IMR-90 (cell line): ENCODE measurements around the gene TEF. TPM values are rescaled to one million over a fixed set of nuclear protein-coding genes. Genes with fewer than 3 reads are reported as not detected.

ENCODE experiments used
- ATAC-seq: fragments of 200-7000 bp; cut with Tn5 transposase; 2 replicates; pipeline ENCODE4 v1.9.1; 2020; ENCODE audit warnings: low read depth, mild to moderate bottlenecking, moderate library complexity
- BruUV-seq: library from RNA; stranded (reverse); fragments of 400-500 nt; replicated peaks from 2 replicates; lab custom pipeline; 2021; lab: Mats Ljungman, UMichigan
- CTCF ChIA-PET: fragments of 300-600 bp; formaldehyde crosslinking; extraction: SDS; loops from one replicate; lab custom pipeline; 2021; ENCODE audit warnings: antibody characterized with exemption; lab: Yijun Ruan, JAX
- POLR2A ChIA-PET: fragments of 300-600 bp; sonication (Branson Sonifier 250); formaldehyde crosslinking; loops from one replicate; lab custom pipeline; 2022; ENCODE audit warnings: antibody characterized with exemption; ENCODE audit not compliant: unreplicated experiment; lab: Charles Lee
- DNase-seq: peaks from one replicate; pipeline ENCODE4 v3.0.0; 2013
- H2AFZ ChIP-seq: replicated peaks from 2 replicates; pipeline ENCODE3; 2013; ENCODE audit warnings: low read length, mild to moderate bottlenecking; ENCODE audit not compliant: poor library complexity
- H2AK5ac ChIP-seq: 2 replicates; pipeline ENCODE4 v1.6.1; 2013; ENCODE audit warnings: low read depth, low read length, inconsistent platforms
- H2AK9ac ChIP-seq: replicated peaks from 2 replicates; pipeline ENCODE3; 2013; ENCODE audit warnings: mild to moderate bottlenecking, low read depth, low read length, moderate library complexity; ENCODE audit not compliant: poor library complexity
- H2BK120ac ChIP-seq: 2 replicates; pipeline ENCODE4 v1.6.1; 2013; ENCODE audit warnings: low read depth, low read length, inconsistent platforms
- H2BK15ac ChIP-seq: 3 replicates; pipeline ENCODE4 v1.6.1; 2013; ENCODE audit warnings: low read depth, low read length, inconsistent platforms
- H2BK20ac ChIP-seq: 2 replicates; pipeline ENCODE4 v1.6.1; 2013; ENCODE audit warnings: low read depth, mild to moderate bottlenecking, inconsistent platforms, low read length, moderate library complexity
- H2BK5ac ChIP-seq: 2 replicates; pipeline ENCODE4 v1.6.1; 2013; ENCODE audit warnings: mild to moderate bottlenecking, low read depth, low read length, inconsistent platforms; ENCODE audit not compliant: poor library complexity, severe bottlenecking
- H3K14ac ChIP-seq: replicated peaks from 2 replicates; pipeline ENCODE4 v1.6.1; 2013; ENCODE audit warnings: low read depth, low read length, inconsistent platforms
- H3K18ac ChIP-seq: 2 replicates; pipeline ENCODE4 v1.6.1; 2013; ENCODE audit warnings: low read depth, low read length, control low read depth
- H3K23ac ChIP-seq: 2 replicates; pipeline ENCODE4 v1.6.1; 2013; ENCODE audit warnings: low read depth, low read length, inconsistent platforms
- H3K27ac ChIP-seq: 2 replicates; pipeline ENCODE4 v1.5.1; 2013; ENCODE audit warnings: mild to moderate bottlenecking, control low read depth, low read length; ENCODE audit not compliant: insufficient read depth
- H3K27me3 ChIP-seq: 2 replicates; pipeline ENCODE4 v1.6.1; 2013; ENCODE audit warnings: low read length; ENCODE audit not compliant: control insufficient read depth, insufficient read depth
- H3K36me3 ChIP-seq: 2 replicates; pipeline ENCODE4 v1.6.1; 2013; ENCODE audit warnings: low read length, mixed read lengths; ENCODE audit not compliant: control insufficient read depth, insufficient read depth
- H3K4ac ChIP-seq: 2 replicates; pipeline ENCODE4 v1.6.1; 2013; ENCODE audit warnings: low read depth, low read length, inconsistent platforms
- H3K4me1 ChIP-seq: 2 replicates; pipeline ENCODE4 v1.6.1; 2013; ENCODE audit warnings: low read length, mixed read lengths; ENCODE audit not compliant: control insufficient read depth, insufficient read depth
- H3K4me2 ChIP-seq: 2 replicates; pipeline ENCODE4 v1.6.1; 2013; ENCODE audit warnings: low read depth, mild to moderate bottlenecking, control low read depth, low read length, moderate library complexity
- H3K4me3 ChIP-seq: 2 replicates; pipeline ENCODE4 v1.5.1; 2013; ENCODE audit warnings: low read depth, mild to moderate bottlenecking, control low read depth, low read length, moderate library complexity; ENCODE audit not compliant: insufficient read depth
- H3K56ac ChIP-seq: 2 replicates; pipeline ENCODE4 v1.6.1; 2013; ENCODE audit warnings: low read length, inconsistent platforms; ENCODE audit not compliant: insufficient read depth; ENCODE audit errors: extremely low read depth
- H3K79me1 ChIP-seq, 2 experiments: 2 replicates each; pipeline ENCODE4 v1.6.1; 2013; ENCODE audit warnings: low read length in 2 of 2, inconsistent platforms in 1 of 2, low read depth in 1 of 2
- H3K9ac ChIP-seq: 2 replicates; pipeline ENCODE4 v1.6.1; 2013; ENCODE audit warnings: low read depth, low read length, control low read depth
- H3K9me1 ChIP-seq: 2 replicates; pipeline ENCODE4 v1.6.1; 2013; ENCODE audit warnings: low read length, inconsistent platforms; ENCODE audit not compliant: insufficient read depth
- H3K9me3 ChIP-seq: 2 replicates; pipeline ENCODE4 v1.6.1; 2013; ENCODE audit warnings: low read length; ENCODE audit not compliant: control insufficient read depth, insufficient read depth
- H4K20me1 ChIP-seq: 2 replicates; pipeline ENCODE4 v1.6.1; 2013; ENCODE audit warnings: low read length, inconsistent platforms; ENCODE audit not compliant: insufficient read depth
- H4K5ac ChIP-seq: 2 replicates; pipeline ENCODE4 v1.6.1; 2013; ENCODE audit warnings: mild to moderate bottlenecking, low read depth, low read length, control low read depth
- H4K8ac ChIP-seq, 2 experiments: 2 replicates each; pipeline ENCODE4 v1.6.1; 2013; ENCODE audit warnings: low read depth in 2 of 2, low read length in 2 of 2, control low read depth in 1 of 2, inconsistent platforms in 1 of 2
- H4K91ac ChIP-seq: 2 replicates; pipeline ENCODE4 v1.6.1; 2013; ENCODE audit warnings: low read depth, low read length, inconsistent platforms; ENCODE audit not compliant: insufficient read depth
- BHLHE40 ChIP-seq: fragments of 150-350 bp; IDR thresholded peaks from 2 replicates; pipeline ENCODE4 v1.6.1; 2016; ENCODE audit warnings: mild to moderate bottlenecking, low read depth, low read length
- CEBPB ChIP-seq: IDR thresholded peaks from 2 replicates; pipeline ENCODE4 v1.6.1; 2012; ENCODE audit warnings: low read depth, low read length, improper control_type of control experiment
- CHD1 ChIP-seq: IDR thresholded peaks from 2 replicates; pipeline ENCODE4 v1.6.1; 2012; ENCODE audit warnings: low read depth, low read length, improper control_type of control experiment
- MAZ ChIP-seq: IDR thresholded peaks from 2 replicates; pipeline ENCODE4 v1.6.1; 2012; ENCODE audit warnings: low read depth, mild to moderate bottlenecking, low read length, improper control_type of control experiment, moderate library complexity, borderline replicate concordance
- MXI1 ChIP-seq: IDR thresholded peaks from 2 replicates; pipeline ENCODE4 v1.6.1; 2012; ENCODE audit warnings: low read depth, mild to moderate bottlenecking, low read length, moderate library complexity, borderline replicate concordance
- NFE2L2 ChIP-seq: fragments of 150-350 bp; IDR thresholded peaks from 2 replicates; pipeline ENCODE4 v1.6.1; 2016; ENCODE audit warnings: low read depth, mild to moderate bottlenecking, low read length
- RAD21 ChIP-seq: IDR thresholded peaks from 2 replicates; pipeline ENCODE4 v1.6.1; 2012; ENCODE audit warnings: low read length, improper control_type of control experiment
- RCOR1 ChIP-seq: IDR thresholded peaks from 2 replicates; pipeline ENCODE4 v1.6.1; 2012; ENCODE audit warnings: mild to moderate bottlenecking, low read length, improper control_type of control experiment; ENCODE audit not compliant: insufficient replicate concordance
- RFX5 ChIP-seq: IDR thresholded peaks from 2 replicates; pipeline ENCODE4 v1.8.0; 2012; ENCODE audit warnings: low read depth, mild to moderate bottlenecking, low read length, moderate library complexity
- SMC3 ChIP-seq: fragments of 150-350 bp; IDR thresholded peaks from 2 replicates; pipeline ENCODE4 v1.6.1; 2016; ENCODE audit warnings: low read depth, mild to moderate bottlenecking, antibody characterized with exemption, low read length, moderate library complexity
- dilution Hi-C: fragments of 300-500 bp; cut with HindIII; formaldehyde crosslinking; loops from one replicate; pipeline ENCODE4 v1.14.3; 2018; ENCODE audit warnings: low sequenced_read_pairs; ENCODE audit not compliant: unreplicated experiment
- in situ Hi-C: fragments of 300-500 bp; cut with MboI; formaldehyde crosslinking; loops from 3 replicates; pipeline ENCODE4 v1.14.3; 2019; ENCODE audit warnings: low sequenced_read_pairs, inconsistent platforms, mixed read lengths
- intact Hi-C: fragments of 100-400 bp; cut with micrococcal nuclease; formaldehyde crosslinking; loops from 2 replicates; pipeline ENCODE4 v1.10.0; 2022
- polyA plus RNA-seq, 3 experiments: library from polyadenylated mRNA; depleted of rRNA; stranded (reverse); fragments of >200 nt; gene quantifications; 2 replicates each; pipeline ENCODE4 v1.2.3, GENCODE V29; 2012; ENCODE audit warnings: low replicate concordance in 1 of 3
- total RNA-seq: library from RNA; depleted of rRNA; stranded (reverse); fragments of >200 nt; gene quantifications from 2 replicates; pipeline ENCODE4 v1.2.3, GENCODE V29; 2012
- TF ChIP-seq, protein P1 (sequence below): conservative IDR thresholded peaks from 2 replicates; pipeline ENCODE4 v1.5.1; 2012; ENCODE audit warnings: mild to moderate bottlenecking, low read depth, low read length, improper control_type of control experiment
- TF ChIP-seq, protein P2 (sequence below): fragments of 150-350 bp; IDR thresholded peaks from 2 replicates; pipeline ENCODE4 v1.6.1; 2016; ENCODE audit warnings: low read depth, mild to moderate bottlenecking, low read length, moderate library complexity, borderline replicate concordance

The TEF gene
- total and polyA plus RNA-seq, 2 of the 4 experiments (the other 2 are of a cell fraction): 5.6 to 11.6 TPM

GRCh38 chr22:41406410-41406809 lies 24.7 kb downstream of the TEF start:
- Histone ChIP-seq H2BK15ac (no peak overlapping the region), H3K27me3 (no peaks in the 10 kb centered on the region), H3K36me3 (no peaks in the 10 kb centered on the region), H2BK120ac (no peak overlapping the region), H3K4me2 (no peak overlapping the region), H3K14ac (no peak overlapping the region), H2BK5ac (no peak overlapping the region), H4K20me1 (no peaks in the 10 kb centered on the region), H3K9me3 (no peaks in the 10 kb centered on the region), H3K4ac (no peak overlapping the region), H2AK9ac (no peak overlapping the region), H3K4me3 (no peak overlapping the region), H3K23ac (no peak overlapping the region), H4K91ac (no peak overlapping the region), H2AFZ (no peak overlapping the region), H3K56ac (no peak overlapping the region), H3K27ac (no peak overlapping the region), H2AK5ac (no peak overlapping the region), H4K5ac (no peak overlapping the region), H3K18ac (no peak overlapping the region), H4K8ac (no peak overlapping the region), H3K79me1 (no peaks in the 10 kb centered on the region; a peak in 1 of 4 replicates), H2BK20ac (no peak overlapping the region), H3K9me1 (peaks cover 9% of the 10 kb centered on the region), H3K4me1 (peaks cover 13% of the 10 kb centered on the region), H3K9ac (no peak overlapping the region)
- ChIA-PET POLR2A (no interaction called here), CTCF (no interaction called here)
- no TSS peak for BruUV-seq
- dilution Hi-C loops (no loop called here), intact Hi-C loops (no loop called here), in situ Hi-C loops (loop anchor here (10.0 kb wide), 1 partner anchor 198 kb away; no protein-coding TSS in a partner anchor)
- TF ChIP-seq CEBPB: no peak
- no peak for TF ChIP-seq MXI1
- TF ChIP-seq BHLHE40: no peak
- TF ChIP-seq RAD21: no peak
- TF ChIP-seq RCOR1: no peak
- TF ChIP-seq NFE2L2: no peak
- TF ChIP-seq, protein P1, sequence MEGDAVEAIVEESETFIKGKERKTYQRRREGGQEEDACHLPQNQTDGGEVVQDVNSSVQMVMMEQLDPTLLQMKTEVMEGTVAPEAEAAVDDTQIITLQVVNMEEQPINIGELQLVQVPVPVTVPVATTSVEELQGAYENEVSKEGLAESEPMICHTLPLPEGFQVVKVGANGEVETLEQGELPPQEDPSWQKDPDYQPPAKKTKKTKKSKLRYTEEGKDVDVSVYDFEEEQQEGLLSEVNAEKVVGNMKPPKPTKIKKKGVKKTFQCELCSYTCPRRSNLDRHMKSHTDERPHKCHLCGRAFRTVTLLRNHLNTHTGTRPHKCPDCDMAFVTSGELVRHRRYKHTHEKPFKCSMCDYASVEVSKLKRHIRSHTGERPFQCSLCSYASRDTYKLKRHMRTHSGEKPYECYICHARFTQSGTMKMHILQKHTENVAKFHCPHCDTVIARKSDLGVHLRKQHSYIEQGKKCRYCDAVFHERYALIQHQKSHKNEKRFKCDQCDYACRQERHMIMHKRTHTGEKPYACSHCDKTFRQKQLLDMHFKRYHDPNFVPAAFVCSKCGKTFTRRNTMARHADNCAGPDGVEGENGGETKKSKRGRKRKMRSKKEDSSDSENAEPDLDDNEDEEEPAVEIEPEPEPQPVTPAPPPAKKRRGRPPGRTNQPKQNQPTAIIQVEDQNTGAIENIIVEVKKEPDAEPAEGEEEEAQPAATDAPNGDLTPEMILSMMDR: no peak
- no peak for TF ChIP-seq SMC3
- no peak for TF ChIP-seq CHD1
- no peak for TF ChIP-seq MAZ
- TF ChIP-seq, protein P2, sequence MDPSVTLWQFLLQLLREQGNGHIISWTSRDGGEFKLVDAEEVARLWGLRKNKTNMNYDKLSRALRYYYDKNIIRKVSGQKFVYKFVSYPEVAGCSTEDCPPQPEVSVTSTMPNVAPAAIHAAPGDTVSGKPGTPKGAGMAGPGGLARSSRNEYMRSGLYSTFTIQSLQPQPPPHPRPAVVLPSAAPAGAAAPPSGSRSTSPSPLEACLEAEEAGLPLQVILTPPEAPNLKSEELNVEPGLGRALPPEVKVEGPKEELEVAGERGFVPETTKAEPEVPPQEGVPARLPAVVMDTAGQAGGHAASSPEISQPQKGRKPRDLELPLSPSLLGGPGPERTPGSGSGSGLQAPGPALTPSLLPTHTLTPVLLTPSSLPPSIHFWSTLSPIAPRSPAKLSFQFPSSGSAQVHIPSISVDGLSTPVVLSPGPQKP: no peak
- TF ChIP-seq RFX5: no peak
- no peak for ATAC-seq
- DNase-seq: no peak
